DMS114 treated with DMSO at 0.1 percent for 48 hours (cell line): Measurements from ENCODE around the gene OR2F1.

Experiments used
- DNase-seq: peaks from one replicate; lab custom pipeline; 2025; ENCODE audit not compliant: unreplicated experiment; lab: John Stamatoyannopoulos, UW

The OR2F1 gene

GRCh38 chr7:143953421-143953820 is 1.2 kb upstream of the OR2F1 start:
- DNase-seq, result no peak

- no peak for DNase-seq
These were observed 509 bp upstream of the OR2F1 start for GRCh38 chr7:143954135-143954534.

GRCh38 chr7:143958781-143959180 is 4.1 kb downstream of the OR2F1 start:
- DNase-seq, result no peak

- DNase-seq, result no peak
These were observed 6.4 kb downstream of the OR2F1 start for GRCh38 chr7:143960813-143961610.

- DNase-seq, result no peak
These were observed 10.6 kb downstream of the OR2F1 start for GRCh38 chr7:143965280-143965679.

GRCh38 chr7:143967398-143967797 is 12.8 kb downstream of the OR2F1 start:
- no peak for DNase-seq

GRCh38 chr7:143973870-143974416 is 19.3 kb downstream of the OR2F1 start:
- no peak for DNase-seq

- no peak for DNase-seq
These were observed 19.8 kb downstream of the OR2F1 start for GRCh38 chr7:143974459-143974858.

- DNase-seq, result no peak
These were observed 21.0 kb downstream of the OR2F1 start for GRCh38 chr7:143975617-143976016.

GRCh38 chr7:143978585-143978984 is 23.9 kb downstream of the OR2F1 start:
- DNase-seq, result no peak

GRCh38 chr7:143979359-143979758 is 24.7 kb downstream of the OR2F1 start:
- no peak for DNase-seq

- no peak for DNase-seq
These were observed 25.4 kb downstream of the OR2F1 start for GRCh38 chr7:143979998-143980397.

GRCh38 chr7:143980746-143981510 is 26.3 kb downstream of the OR2F1 start:
- no peak for DNase-seq

- no peak for DNase-seq
These were observed 29.3 kb downstream of the OR2F1 start for GRCh38 chr7:143983960-143984359.

- no peak for DNase-seq
These were observed 32.9 kb downstream of the OR2F1 start for GRCh38 chr7:143987513-143987912.

- DNase-seq, result no peak
These were observed 34.5 kb downstream of the OR2F1 start for GRCh38 chr7:143988976-143989745.

GRCh38 chr7:143992670-143993069 is 38.0 kb downstream of the OR2F1 start:
- DNase-seq, result no peak

- no peak for DNase-seq
These were observed 39.3 kb downstream of the OR2F1 start for GRCh38 chr7:143993924-143994323.

GRCh38 chr7:144000020-144000419 is 45.4 kb downstream of the OR2F1 start, which contains the start of gene OR6B1:
TSS of gene OR6B1 (plus strand) at chr7:144000320. CDS start at chr7:144003997, 3,677 bp downstream.
- DNase-seq, result no peak

GRCh38 chr7:144001543-144001942 is 46.9 kb downstream of the OR2F1 start:
- DNase-seq, result no peak

GRCh38 chr7:144004703-144005102 is 50.1 kb downstream of the OR2F1 start:
- no peak for DNase-seq
